B cell (primary cell): Measurements from ENCODE around the gene CBX2. TPM values are rescaled to one million over a fixed set of nuclear protein-coding genes. Genes with fewer than 3 reads are reported as not detected.

Source experiments
- ATAC-seq: fragments of 200-7000 bp; cut with Tn5 transposase; one replicate; pipeline ENCODE4 v1.10.0; 2021; ENCODE audit warnings: low read depth, mild to moderate bottlenecking, moderate number of reproducible peaks, moderate library complexity
- CTCF ChIA-PET: fragments of 350-600 bp; sonication (Branson Sonifier 250); formaldehyde crosslinking; loops from one replicate; lab custom pipeline; 2021; ENCODE audit warnings: antibody characterized with exemption, inconsistent platforms; lab: Charles Lee
- POLR2A ChIA-PET: fragments of 350-600 bp; sonication (Branson Sonifier 250); formaldehyde crosslinking; loops from one replicate; lab custom pipeline; 2021; ENCODE audit warnings: antibody characterized with exemption; lab: Charles Lee
- DNase-seq: peaks from one replicate; pipeline ENCODE4 v3.0.0; 2013
- H2AFZ ChIP-seq: 2 replicates; pipeline ENCODE4 v1.6.1; 2012; ENCODE audit warnings: mild to moderate bottlenecking, low read depth, low read length; ENCODE audit not compliant: insufficient read depth, poor library complexity, severe bottlenecking
- H3K27ac ChIP-seq, 2 donors: 1 replicate in 1 of 2; 2 replicates in 1 of 2; pipeline ENCODE4 v1.5.1; 2012 to 2013; ENCODE audit warnings: low read length in 2 of 2, mild to moderate bottlenecking in 2 of 2, moderate library complexity in 1 of 2
- H3K27me3 ChIP-seq, 4 experiments: fragments of 200-600 bp in 1 of 4; sonication (generic) in 1 of 4; replicated peaks in 1 of 4; 1 replicate in 2 of 4; 2 replicates in 2 of 4; pipeline versions ENCODE4 v1.6.1 to v1.7.0; 2013 to 2016; ENCODE audit warnings: low read length in 3 of 4, mild to moderate bottlenecking in 2 of 4, mixed read lengths in 1 of 4, moderate library complexity in 1 of 4; ENCODE audit not compliant: insufficient read depth in 4 of 4, control insufficient read depth in 3 of 4; ENCODE audit errors: control extremely low read depth in 1 of 4
- H3K36me3 ChIP-seq, 2 experiments: replicated peaks in 1 of 2; 1 replicate in 1 of 2; 2 replicates in 1 of 2; pipeline versions ENCODE4 v1.6.1 to v1.7.1; 2013; ENCODE audit warnings: low read length in 1 of 2; ENCODE audit not compliant: insufficient read depth in 2 of 2, control insufficient read depth in 1 of 2; ENCODE audit errors: control extremely low read depth in 1 of 2, extremely low read depth in 1 of 2
- H3K4me1 ChIP-seq, 2 donors: fragments of 200-600 bp in 1 of 2; sonication (generic) in 1 of 2; 1 replicate in 1 of 2; 2 replicates in 1 of 2; pipeline versions ENCODE4 v1.5.1 to v1.6.1; 2013 to 2017; ENCODE audit warnings: low read length in 2 of 2; ENCODE audit not compliant: control insufficient read depth in 2 of 2, insufficient read depth in 2 of 2
- H3K4me2 ChIP-seq: replicated peaks from 2 replicates; pipeline ENCODE3; 2012; ENCODE audit warnings: mild to moderate bottlenecking, low read depth, low read length; ENCODE audit not compliant: poor library complexity, severe bottlenecking
- H3K4me3 ChIP-seq, 5 experiments: fragments of 200-600 bp in 1 of 5; sonication (generic) in 1 of 5; 1 replicate in 3 of 5; 2 replicates in 2 of 5; pipeline versions ENCODE4 v1.5.1 to v1.7.0; 2011 to 2016; ENCODE audit warnings: low read length in 4 of 5, mild to moderate bottlenecking in 4 of 5, low read depth in 2 of 5, control low read depth in 1 of 5, moderate library complexity in 1 of 5; ENCODE audit not compliant: insufficient read depth in 1 of 5; ENCODE audit errors: control extremely low read depth in 1 of 5, extremely low read depth in 1 of 5
- H3K79me2 ChIP-seq: fragments of 200-600 bp; sonication (generic); one replicate; pipeline ENCODE4 v1.6.0; 2016; ENCODE audit warnings: low read length; ENCODE audit not compliant: control insufficient read depth, insufficient read depth
- H3K9ac ChIP-seq: fragments of 200-600 bp; sonication (generic); 2 replicates; pipeline ENCODE4 v1.6.1; 2017; ENCODE audit warnings: mild to moderate bottlenecking, low read length, moderate library complexity
- H3K9me3 ChIP-seq, 3 donors: one replicate each; pipeline versions ENCODE4 v1.6.1 to v1.7.1; 2013; ENCODE audit warnings: low read length in 2 of 3; ENCODE audit not compliant: control insufficient read depth in 2 of 3, insufficient read depth in 1 of 3; ENCODE audit errors: control extremely low read depth in 1 of 3
- H4K20me1 ChIP-seq: 2 replicates; pipeline ENCODE4 v1.6.0; 2012; ENCODE audit warnings: mild to moderate bottlenecking, low read length; ENCODE audit not compliant: insufficient read depth, control insufficient read depth, poor library complexity, severe bottlenecking
- H3K27ac Mint-ChIP-seq: one replicate; pipeline ENCODE4 v1.8.0; 2021; ENCODE audit warnings: mixed read lengths
- H3K27me3 Mint-ChIP-seq: one replicate; pipeline ENCODE4 v1.8.0; 2021; ENCODE audit warnings: mixed read lengths
- H3K4me1 Mint-ChIP-seq: one replicate; pipeline ENCODE4 v1.8.0; 2021; ENCODE audit warnings: mixed read lengths
- H3K4me3 Mint-ChIP-seq: one replicate; pipeline ENCODE4 v1.8.0; 2021; ENCODE audit warnings: mixed read lengths
- H3K9me3 Mint-ChIP-seq: one replicate; pipeline ENCODE4 v1.8.0; 2022; ENCODE audit warnings: mixed read lengths; ENCODE audit not compliant: insufficient read depth
- EZH2 ChIP-seq: IDR thresholded peaks from 2 replicates; pipeline ENCODE4 v1.6.1; 2012; ENCODE audit warnings: borderline replicate concordance, low read depth, mild to moderate bottlenecking, moderate library complexity, low read length; ENCODE audit not compliant: insufficient read depth, poor library complexity, severe bottlenecking
- WGBS: methylation state at CpG from one replicate; pipeline ENCODE4 v1.1.5; 2013; ENCODE audit warnings: missing lambda C conversion rate; ENCODE audit not compliant: insufficient coverage; 5-methylcytosine and 5-hydroxymethylcytosine counted together
- intact Hi-C: fragments of 100-400 bp; cut with micrococcal nuclease; formaldehyde crosslinking; loops from one replicate; pipeline ENCODE4 v1.10.0; 2022
- polyA plus RNA-seq: library from polyadenylated mRNA; depleted of rRNA; stranded (reverse); fragments of >200 nt; gene quantifications from 2 replicates; pipeline ENCODE4 v1.2.3, GENCODE V29; 2012
- total RNA-seq, 2 donors: library from RNA; stranded (reverse); fragments of 120-200 nt in 1 of 2; gene quantifications; 1 replicate in 1 of 2; 2 replicates in 1 of 2; pipeline versions ENCODE4 v1.2.3 to v1.2.4, GENCODE V29; 2013 to 2022
- TF ChIP-seq, protein P1 (sequence below): fragments of 200-600 bp; IDR thresholded peaks from one replicate; pipeline ENCODE4 v1.8.0; 2022; ENCODE audit warnings: antibody characterized with exemption, mild to moderate bottlenecking

Gene CBX2
- total and polyA plus RNA-seq, 2 donors (not counting 1 experiment from before 2014, with no cell fraction given): 0.10 to 0.47 TPM

DNA sequence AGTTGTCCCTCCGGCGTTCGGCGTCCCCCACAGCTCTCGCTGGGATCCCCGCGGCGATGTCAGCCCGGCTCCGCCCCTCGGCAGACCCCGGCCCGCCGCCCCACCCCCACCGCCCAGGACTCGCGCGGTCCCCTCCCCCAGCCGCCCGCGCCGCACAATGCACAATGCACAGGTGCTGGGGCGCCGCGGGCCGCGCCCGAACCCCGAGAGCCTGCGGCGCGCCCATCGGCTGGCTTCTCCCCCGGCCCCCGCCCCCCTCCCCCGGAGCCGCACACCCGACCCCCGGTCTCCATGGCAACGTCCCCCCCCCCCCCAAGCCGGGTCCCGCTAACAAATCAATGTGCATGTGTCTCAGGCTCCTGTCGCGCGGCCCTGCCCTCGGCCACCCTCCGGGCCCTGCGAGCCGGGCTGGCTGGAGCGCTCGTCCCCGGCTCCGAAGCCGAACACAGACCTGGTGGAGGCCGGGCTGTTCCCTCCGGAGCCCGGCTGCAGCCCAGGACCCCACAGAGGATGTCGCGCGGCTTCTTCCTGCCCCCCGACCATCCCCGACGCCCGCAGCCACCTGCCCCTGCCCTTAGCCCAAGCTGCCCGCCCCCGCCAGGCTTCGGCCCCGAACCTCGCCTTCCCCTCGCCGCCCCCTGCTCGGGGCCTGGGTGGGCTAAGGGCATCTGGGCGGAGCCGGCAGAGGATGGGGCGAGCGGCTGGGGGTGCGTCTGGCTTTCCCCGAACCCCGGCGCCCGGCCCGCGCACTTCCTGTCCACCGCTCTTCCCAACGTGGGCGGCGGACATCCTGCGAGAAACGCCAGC is 19.7 kb downstream of the CBX2 start:
- peak; percentile 58 for DNase-seq
- Mint-ChIP-seq H3K27me3 (peaks cover 33% of the 10 kb centered on the region), H3K4me3 (peak overlapping the region; percentile 91), H3K4me1 (peaks cover 39% of the 10 kb centered on the region), H3K27ac (no peak overlapping the region), H3K9me3 (no peaks in the 10 kb centered on the region)
- H3K9ac ChIP-seq: peak overlapping the region; percentile 77
- peak overlapping the region in 4 of 5 experiments; percentile 65 to 76 (median 70) for H3K4me3 ChIP-seq
- no peak overlapping the region for H3K27ac ChIP-seq
- peaks cover 0 to 7% of the 10 kb centered on the region in 2 experiments for H3K36me3 ChIP-seq
- H3K4me1 ChIP-seq: peaks cover 51 to 57% of the 10 kb centered on the region in 2 donors
- peaks cover 0 to 61% (median 49%) of the 10 kb centered on the region in 4 experiments for H3K27me3 ChIP-seq
- peak; percentile 4 for ATAC-seq
- peaks cover 4% of the 10 kb centered on the region for H3K79me2 ChIP-seq
- peak overlapping the region; percentile 59 for H2AFZ ChIP-seq
- peaks cover 0 to 61% (median 21%) of the 10 kb centered on the region in 3 donors for H3K9me3 ChIP-seq
- 1% methylated on average over 64 of the region's 89 CpGs for WGBS
- peak overlapping the region; percentile 98 for H3K4me2 ChIP-seq
- intact Hi-C loops: loop anchor here (1.0 to 5.0 kb wide), 7 partner anchors 13 to 1715 kb away; partner anchors contain the start of genes ACTG1, BAHCC1 and CCDC40
- no peak for TF ChIP-seq EZH2
- TF ChIP-seq, protein P1, sequence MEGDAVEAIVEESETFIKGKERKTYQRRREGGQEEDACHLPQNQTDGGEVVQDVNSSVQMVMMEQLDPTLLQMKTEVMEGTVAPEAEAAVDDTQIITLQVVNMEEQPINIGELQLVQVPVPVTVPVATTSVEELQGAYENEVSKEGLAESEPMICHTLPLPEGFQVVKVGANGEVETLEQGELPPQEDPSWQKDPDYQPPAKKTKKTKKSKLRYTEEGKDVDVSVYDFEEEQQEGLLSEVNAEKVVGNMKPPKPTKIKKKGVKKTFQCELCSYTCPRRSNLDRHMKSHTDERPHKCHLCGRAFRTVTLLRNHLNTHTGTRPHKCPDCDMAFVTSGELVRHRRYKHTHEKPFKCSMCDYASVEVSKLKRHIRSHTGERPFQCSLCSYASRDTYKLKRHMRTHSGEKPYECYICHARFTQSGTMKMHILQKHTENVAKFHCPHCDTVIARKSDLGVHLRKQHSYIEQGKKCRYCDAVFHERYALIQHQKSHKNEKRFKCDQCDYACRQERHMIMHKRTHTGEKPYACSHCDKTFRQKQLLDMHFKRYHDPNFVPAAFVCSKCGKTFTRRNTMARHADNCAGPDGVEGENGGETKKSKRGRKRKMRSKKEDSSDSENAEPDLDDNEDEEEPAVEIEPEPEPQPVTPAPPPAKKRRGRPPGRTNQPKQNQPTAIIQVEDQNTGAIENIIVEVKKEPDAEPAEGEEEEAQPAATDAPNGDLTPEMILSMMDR: no peak
- peaks cover 46% of the 10 kb centered on the region for H4K20me1 ChIP-seq
- ChIA-PET POLR2A (interaction anchor here (0.6 to 2.1 kb wide), 13 partner anchors 8 to 1684 kb away, joined by 3 to 45 read pairs (median 3); partner anchors contain the start of gene CBX4), CTCF (interaction anchor here (1.0 to 3.6 kb wide), 9 partner anchors 9 to 211 kb away, joined by 3 to 18 read pairs (median 6); partner anchors contain the start of gene CBX4)
